ENCODE measurements around the gene LINC01488. TPM values are rescaled to one million over a fixed set of nuclear protein-coding genes. Genes with fewer than 3 reads are reported as not detected.

Gene LINC01488
- total RNA-seq, 2 donors from 2014 or later, result not detected

DNA sequence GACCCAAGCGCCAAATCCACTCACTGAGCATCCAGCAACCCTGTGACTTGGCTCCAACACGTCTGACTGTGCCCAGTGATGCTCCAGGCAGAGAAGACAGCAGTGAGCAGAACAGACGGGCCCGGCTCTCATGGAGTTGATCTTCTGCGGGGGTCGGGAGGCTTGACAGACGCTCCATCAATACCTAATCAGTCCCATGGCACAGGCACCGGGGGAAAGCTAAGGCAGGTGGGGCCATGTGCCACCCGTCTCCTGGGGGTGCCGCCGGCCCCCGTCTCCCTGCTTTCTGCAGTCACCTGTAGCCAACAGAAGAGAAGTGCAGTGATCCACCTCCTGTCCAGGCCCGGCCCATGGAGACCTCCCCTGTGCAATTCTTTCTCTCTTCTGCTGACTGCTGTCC is 47.5 kb downstream of the LINC01488 start:
- H3K36me3 ChIP-seq, result no peaks in the 10 kb centered on the region
- H3K4me1 ChIP-seq, result no peaks in the 10 kb centered on the region
- intact Hi-C loops (cut with DNase I), result no loop called here
- no peak overlapping the region for H3K27ac ChIP-seq
- no peak overlapping the region for H3K4me3 ChIP-seq
- H3K9me3 ChIP-seq, result no peaks in the 10 kb centered on the region
- DNase-seq, result no peak
- H3K27me3 ChIP-seq, result no peaks in the 10 kb centered on the region
- H3K9ac ChIP-seq (ENCODE audit: low read depth in 2 of 2, low read length in 2 of 2), result no peak overlapping the region
- TF ChIP-seq, protein P1, sequence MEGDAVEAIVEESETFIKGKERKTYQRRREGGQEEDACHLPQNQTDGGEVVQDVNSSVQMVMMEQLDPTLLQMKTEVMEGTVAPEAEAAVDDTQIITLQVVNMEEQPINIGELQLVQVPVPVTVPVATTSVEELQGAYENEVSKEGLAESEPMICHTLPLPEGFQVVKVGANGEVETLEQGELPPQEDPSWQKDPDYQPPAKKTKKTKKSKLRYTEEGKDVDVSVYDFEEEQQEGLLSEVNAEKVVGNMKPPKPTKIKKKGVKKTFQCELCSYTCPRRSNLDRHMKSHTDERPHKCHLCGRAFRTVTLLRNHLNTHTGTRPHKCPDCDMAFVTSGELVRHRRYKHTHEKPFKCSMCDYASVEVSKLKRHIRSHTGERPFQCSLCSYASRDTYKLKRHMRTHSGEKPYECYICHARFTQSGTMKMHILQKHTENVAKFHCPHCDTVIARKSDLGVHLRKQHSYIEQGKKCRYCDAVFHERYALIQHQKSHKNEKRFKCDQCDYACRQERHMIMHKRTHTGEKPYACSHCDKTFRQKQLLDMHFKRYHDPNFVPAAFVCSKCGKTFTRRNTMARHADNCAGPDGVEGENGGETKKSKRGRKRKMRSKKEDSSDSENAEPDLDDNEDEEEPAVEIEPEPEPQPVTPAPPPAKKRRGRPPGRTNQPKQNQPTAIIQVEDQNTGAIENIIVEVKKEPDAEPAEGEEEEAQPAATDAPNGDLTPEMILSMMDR (IDR thresholded peaks at IDR 0.05), result no peak

DNA sequence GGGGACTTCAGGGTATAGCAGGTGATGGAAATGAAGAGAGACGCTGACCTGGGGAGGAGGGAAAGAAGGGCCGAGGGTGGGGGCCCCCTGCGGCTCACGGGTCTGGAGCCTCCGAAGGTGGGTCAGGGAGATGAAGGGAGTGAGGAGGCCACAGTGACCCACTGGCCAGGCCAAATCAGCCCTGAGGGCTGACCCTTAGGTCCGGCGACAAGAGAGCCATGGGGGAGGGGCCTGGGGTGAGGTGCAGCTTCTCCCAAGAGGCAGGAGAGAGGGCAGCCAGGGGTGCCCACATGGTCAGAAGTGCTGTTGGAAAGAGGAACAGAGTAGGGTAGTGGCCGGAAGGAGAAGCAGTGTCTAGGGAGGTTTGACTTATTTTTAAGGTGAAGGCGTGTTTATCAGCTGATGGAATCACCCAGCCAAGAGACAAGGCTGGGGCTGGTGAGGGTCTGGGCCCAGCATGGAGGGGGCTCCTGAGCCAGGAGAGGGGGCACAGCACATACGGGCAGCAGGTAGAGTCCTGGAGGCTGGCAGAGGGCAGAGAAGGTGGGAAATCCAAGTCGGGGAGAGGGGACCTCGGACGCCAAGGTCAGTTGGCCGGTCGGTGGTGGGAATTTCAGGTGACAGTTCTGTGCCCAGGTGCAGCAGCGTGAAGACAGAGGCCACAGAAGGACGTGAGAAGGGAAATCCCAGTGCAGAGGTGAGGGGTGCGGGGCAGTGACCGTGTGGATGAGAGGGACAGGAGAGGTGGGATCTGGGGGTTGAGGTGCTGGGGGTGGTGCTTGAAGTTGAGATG is 49.0 kb downstream of the LINC01488 start:
- no peak overlapping the region for H3K9ac ChIP-seq (ENCODE audit: low read depth in 2 of 2, low read length in 2 of 2)
- H3K4me1 ChIP-seq, result no peaks in the 10 kb centered on the region
- no peaks in the 10 kb centered on the region for H3K27me3 ChIP-seq
- H3K36me3 ChIP-seq, result no peaks in the 10 kb centered on the region
- no peaks in the 10 kb centered on the region for H3K9me3 ChIP-seq
- DNase-seq, result no peak
- intact Hi-C loops (cut with DNase I), result no loop called here
- TF ChIP-seq, protein P1 (IDR thresholded peaks at IDR 0.05), result no peak
- no peak overlapping the region for H3K27ac ChIP-seq
- no peak overlapping the region for H3K4me3 ChIP-seq

DNA sequence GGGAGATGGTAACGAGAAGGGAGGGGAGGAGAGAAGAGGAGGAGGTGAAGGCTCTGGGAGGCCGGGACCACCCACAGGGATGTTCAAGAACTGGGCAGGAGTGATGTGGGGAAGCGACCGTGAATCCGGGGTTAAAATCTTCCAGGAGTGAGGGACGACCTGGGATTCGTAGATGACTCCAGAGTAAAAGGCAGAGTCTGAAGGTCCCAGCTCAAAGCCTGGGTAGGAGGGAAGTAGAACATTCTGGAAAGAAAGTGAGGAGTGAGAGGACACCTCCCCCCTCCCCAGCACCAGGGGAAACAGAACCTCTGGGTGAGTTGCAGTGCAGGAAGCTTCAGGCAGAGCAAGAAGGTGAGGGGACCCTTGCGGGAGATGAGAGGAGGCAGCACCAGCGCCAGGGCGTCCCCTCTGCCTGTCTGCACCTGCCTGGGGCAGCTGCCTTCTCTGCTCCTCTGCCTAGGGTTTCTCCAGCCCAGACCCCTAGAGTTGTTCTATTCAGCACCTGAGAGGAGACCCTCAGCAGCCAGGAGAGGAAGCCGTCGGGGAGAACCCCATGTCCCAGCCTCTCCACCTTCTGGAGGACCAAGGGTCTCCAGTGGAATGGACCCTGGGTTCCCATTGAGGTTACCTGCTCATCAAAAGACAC is 49.7 kb downstream of the LINC01488 start:
- intact Hi-C loops (cut with DNase I), result no loop called here
- Histone ChIP-seq H3K4me3 (no peak overlapping the region), H3K27ac (no peak overlapping the region), H3K27me3 (no peaks in the 10 kb centered on the region), H3K36me3 (no peaks in the 10 kb centered on the region), H3K9me3 (no peaks in the 10 kb centered on the region), H3K4me1 (no peaks in the 10 kb centered on the region), H3K9ac (ENCODE audit: low read depth in 2 of 2, low read length in 2 of 2) (no peak overlapping the region)
- DNase-seq, result no peak
- TF ChIP-seq, protein P1 (IDR thresholded peaks at IDR 0.05), result no peak

DNA sequence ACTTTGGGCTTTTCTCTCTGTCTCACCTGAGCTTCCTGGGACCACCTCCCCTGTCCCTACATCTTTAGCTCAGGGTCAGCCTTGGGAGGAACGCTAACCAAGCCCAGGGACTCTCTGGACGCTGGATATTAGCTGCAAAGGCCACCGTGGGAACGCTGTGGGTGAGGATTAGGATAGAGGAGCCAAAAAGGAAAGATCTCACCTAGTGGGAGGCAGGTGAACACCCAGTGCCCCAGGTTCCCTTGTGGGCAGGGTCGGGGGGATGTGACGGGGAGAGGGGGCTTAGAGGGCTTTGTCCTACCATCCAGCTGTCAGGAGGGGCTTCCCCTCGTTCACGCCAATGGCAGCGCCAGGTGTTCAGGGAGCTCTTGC is 50.2 kb downstream of the LINC01488 start:
- TF ChIP-seq, protein P1 (IDR thresholded peaks at IDR 0.05), result no peak
- Histone ChIP-seq H3K9ac (ENCODE audit: low read depth in 2 of 2, low read length in 2 of 2) (no peak overlapping the region), H3K27ac (no peak overlapping the region), H3K4me1 (no peaks in the 10 kb centered on the region), H3K27me3 (no peaks in the 10 kb centered on the region), H3K9me3 (no peaks in the 10 kb centered on the region), H3K4me3 (no peak overlapping the region), H3K36me3 (no peaks in the 10 kb centered on the region)
- intact Hi-C loops (cut with DNase I), result no loop called here
- no peak for DNase-seq

DNA sequence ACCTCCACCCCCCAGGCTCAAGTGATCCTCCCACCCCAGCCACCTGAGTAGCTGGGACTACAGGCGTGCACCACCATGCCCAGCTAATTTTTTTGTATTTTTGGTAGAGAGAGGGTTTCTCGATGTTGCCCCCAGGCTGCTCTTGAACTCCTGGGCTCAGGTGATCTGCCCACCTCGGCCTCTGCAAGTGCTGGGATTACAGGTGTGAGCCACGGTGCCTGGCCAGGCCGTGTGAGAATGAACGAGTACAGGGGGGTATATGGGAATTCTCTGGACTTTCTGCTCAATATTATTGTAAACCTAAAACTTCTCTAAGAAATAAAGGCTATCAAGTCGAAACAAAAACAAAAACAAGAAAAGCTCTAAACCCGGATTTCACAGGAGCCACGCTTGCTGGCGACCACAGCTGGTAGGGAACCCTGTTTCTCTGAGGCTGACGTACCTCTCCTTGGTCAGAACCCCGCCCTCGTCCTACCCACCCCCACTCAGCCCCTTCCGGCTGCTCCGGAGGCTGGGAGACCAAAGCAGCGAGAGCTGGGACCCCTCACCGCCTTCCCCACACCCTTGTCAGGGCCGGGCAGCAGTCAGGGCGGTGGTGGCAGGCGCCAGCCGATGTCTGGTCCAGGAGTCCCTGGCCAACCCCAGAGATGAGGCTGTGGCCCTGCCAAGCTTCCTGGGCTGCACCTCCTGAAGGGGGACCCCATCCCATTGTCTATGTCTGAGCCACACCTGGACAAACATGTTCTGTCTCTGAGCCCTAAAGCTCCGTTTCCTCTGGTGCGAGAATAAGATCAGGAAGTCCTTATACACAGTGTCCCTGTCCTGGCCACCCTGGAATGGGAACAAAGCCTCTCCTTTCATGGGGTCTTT is 52.1 kb downstream of the LINC01488 start:
- Histone ChIP-seq H3K36me3 (no peaks in the 10 kb centered on the region), H3K27me3 (no peaks in the 10 kb centered on the region), H3K27ac (no peak overlapping the region), H3K9me3 (no peaks in the 10 kb centered on the region), H3K4me3 (no peak overlapping the region), H3K9ac (ENCODE audit: low read depth in 2 of 2, low read length in 2 of 2) (no peak overlapping the region), H3K4me1 (no peaks in the 10 kb centered on the region)
- no peak for DNase-seq
- TF ChIP-seq, protein P1 (IDR thresholded peaks at IDR 0.05), result no peak
- intact Hi-C loops (cut with DNase I), result no loop called here
